IPS-18c (cell line): ENCODE measurements around the gene ADAMTS17.

Experiments used
- H3K4me3 ChIP-seq: 2 replicates; pipeline ENCODE4 v1.7.0; 2013; ENCODE audit warnings: low read depth, mild to moderate bottlenecking, low read length, moderate library complexity; ENCODE audit not compliant: insufficient read depth
- H3K9me3 ChIP-seq: one replicate; pipeline ENCODE4 v1.6.1; 2013; ENCODE audit warnings: mild to moderate bottlenecking, low read length, moderate library complexity; ENCODE audit not compliant: control insufficient read depth, insufficient read depth

The ADAMTS17 gene

DNA sequence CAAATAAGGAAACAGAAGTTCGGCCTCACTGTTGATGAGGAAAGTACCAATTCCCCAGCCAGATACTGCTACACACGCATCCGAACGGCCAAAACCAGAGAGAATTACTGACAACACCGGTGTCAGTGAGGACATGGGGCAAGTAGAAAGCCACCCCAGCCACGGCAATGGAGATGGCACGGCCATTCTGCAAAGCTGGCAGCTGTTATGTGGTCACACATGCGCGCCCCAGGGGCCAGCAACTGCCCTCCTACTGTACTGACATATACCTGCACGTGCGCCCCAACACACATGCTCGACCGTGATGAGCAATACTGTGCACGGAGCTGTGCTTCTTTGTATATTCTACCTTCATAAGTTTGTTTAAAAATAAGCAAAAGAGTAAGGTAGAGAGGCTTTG is 217.4 kb downstream of the ADAMTS17 start:
- Histone ChIP-seq H3K9me3 (peaks cover 4% of the 10 kb centered on the region), H3K4me3 (no peak overlapping the region)

DNA sequence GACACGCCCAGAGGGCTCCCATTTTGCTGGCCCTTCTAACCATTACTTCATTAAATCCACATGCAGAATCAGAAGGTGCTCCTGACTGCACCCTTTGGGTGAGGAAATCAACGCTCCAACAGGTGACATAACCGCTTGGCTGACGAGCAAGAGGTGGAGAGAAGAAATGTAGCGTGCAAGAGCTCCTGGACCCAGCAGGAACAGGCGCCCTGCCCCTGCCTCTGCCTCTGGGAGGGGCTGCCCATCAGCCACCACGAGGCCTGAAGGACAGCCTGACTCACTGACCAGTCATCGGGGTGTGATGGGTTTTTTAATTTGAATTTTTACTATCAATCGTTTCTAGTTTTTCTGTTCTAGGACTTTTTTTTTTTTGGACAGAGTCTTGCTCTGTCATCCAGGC is 218.2 kb downstream of the ADAMTS17 start:
- no peak overlapping the region for H3K4me3 ChIP-seq
- H3K9me3 ChIP-seq = peaks cover 4% of the 10 kb centered on the region

DNA sequence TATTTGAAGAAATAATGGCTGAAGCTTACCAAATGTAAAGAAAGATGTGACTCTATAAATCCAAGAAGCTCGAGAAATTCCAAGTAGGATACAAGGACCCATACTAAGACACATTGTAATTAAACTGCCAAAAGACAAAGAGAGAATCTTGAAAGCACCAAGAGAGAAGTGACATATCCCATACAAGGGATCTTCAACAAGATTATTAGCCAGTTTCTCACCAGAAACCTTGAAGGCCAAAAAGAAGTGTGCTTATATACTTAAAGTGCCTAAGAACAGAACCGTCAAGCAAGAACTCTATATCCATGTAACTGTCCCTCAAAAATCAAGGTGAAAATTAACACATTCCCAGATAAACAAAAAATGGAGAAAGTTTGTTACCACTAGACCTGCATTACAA is 220.5 kb downstream of the ADAMTS17 start:
- H3K9me3 ChIP-seq = peaks cover 4% of the 10 kb centered on the region
- H3K4me3 ChIP-seq = no peak overlapping the region

DNA sequence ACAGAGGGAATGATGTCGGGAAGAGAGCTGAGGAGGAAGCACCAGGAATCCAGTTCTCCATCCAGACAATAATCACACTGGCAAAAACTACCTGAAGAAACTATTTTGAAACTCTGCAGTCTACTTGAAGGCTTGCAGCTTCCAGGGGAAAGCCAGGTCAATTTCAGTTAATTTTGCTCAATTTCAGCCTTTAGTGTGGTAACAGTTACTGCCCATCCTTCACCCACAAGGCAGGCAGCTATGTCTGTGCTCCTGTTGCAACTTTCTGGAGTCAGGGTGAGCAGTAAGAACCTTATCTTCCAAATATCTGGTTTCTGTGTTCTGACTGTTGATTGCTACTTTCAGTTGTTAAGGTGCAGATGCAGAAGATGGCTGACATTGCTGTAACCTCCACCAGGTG is 221.7 kb downstream of the ADAMTS17 start:
- H3K9me3 ChIP-seq = peaks cover 4% of the 10 kb centered on the region
- no peak overlapping the region; the same call in 1 of the 2 replicates for H3K4me3 ChIP-seq

DNA sequence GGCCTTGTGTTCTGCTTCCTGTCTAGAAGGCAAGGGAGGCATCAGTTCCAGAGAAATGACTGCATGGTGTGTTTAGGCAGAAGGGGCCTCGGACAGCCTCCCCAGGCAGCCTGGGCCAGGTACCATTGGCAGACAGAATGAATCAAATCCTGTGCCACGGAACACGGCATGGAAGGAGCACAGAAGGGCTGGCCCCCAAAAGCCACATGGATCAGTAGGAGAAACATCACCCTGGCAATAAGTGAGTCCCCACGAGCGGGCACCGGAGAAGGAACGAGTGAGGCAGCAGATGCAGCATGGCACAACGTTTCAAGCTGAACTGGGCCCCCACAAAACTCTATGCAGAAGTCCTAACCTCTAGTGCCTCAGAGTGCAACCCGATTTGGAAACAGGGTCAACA is 223.2 kb downstream of the ADAMTS17 start:
- Histone ChIP-seq H3K9me3 (peaks cover 4% of the 10 kb centered on the region), H3K4me3 (no peak overlapping the region)

DNA sequence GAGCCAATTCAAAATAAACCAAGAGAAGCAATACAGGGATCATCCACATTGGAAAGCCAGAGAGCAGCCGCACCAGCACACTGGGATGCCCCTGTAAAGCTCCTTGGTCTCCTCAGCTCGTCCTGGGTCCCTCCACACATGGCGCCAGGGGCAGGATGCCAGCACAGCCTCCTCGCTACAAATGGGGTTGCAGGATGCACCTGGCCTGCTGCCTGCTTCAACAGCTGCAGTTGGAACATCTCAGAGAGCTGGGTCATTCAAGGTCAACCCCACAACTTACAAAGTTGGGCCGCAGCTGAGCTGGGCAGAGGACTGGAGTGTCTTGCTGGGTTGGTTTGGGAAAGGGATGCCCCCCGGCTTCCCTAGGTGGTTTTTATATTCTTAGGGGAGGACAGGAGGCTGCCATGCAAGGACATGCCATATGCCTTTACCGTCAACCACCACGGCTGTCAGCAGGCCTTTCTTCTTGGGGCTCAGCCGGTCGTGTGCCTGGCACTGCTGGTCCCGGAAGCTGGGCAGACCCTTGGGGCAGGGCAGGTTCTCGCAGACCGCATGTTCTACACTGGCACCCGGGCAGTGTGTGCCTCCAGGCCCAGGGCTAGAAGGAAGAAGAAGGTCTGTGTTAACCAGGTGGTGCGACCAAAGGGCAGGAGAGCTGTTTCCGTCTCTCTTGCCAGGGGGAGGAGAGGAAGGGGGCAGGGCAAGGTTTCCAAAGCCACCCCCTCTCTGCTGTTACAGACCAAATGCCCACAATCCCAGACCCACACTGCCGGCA is 225.2 kb downstream of the ADAMTS17 start:
- peaks cover under 1% of the 10 kb centered on the region for H3K9me3 ChIP-seq
- H3K4me3 ChIP-seq = no peak overlapping the region

DNA sequence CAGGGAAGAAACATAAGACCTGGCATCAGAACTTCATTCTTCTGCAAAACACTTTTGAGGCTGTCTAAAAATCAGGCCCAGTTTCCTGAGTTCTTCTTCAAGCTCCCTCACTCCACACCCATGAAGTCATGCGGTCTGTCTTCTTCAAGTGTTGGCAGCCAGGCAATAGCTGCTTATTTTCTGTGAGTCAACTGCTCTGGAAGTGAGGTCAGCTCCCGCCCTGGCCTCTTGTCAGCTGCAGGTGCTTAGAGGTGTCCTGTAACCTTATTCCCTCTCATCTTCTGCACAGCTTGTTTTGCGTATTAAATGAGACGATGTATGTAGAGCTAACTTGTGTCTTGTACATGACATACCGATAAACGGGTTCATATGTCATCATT is 226.1 kb downstream of the ADAMTS17 start:
- H3K9me3 ChIP-seq = no peaks in the 10 kb centered on the region
- no peak overlapping the region for H3K4me3 ChIP-seq

DNA sequence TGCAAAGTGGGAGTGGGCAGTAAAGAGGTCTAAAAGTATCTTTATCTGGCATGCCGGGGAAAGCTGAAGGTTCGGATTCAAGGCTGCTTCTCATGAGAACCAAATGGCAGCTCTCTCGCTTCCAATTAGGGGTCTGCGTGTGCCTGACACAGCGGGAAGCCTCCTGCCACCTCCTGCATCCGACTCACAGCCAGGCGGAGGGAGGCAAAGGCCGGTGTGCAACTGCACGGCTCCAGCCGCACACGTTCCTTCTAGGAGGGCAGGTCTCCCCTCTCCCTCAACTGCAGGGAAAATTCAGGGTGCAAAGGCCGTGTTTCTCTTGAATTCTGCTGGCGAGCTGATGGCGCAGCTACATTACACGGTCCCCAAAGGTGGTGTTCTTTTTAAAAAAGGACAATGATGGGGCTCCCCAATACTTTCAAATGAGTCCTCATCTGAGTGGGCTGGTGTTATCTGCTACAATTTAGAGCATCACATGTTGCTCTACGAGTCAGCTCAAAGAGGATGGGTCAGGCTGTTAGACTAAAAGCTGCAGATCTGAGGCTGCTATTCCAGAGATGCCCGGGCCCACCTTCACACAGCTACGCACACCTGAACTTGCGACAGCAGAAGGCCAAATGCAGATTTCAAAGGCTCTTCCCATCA is 226.6 kb downstream of the ADAMTS17 start:
- no peak overlapping the region for H3K4me3 ChIP-seq
- no peaks in the 10 kb centered on the region for H3K9me3 ChIP-seq

DNA sequence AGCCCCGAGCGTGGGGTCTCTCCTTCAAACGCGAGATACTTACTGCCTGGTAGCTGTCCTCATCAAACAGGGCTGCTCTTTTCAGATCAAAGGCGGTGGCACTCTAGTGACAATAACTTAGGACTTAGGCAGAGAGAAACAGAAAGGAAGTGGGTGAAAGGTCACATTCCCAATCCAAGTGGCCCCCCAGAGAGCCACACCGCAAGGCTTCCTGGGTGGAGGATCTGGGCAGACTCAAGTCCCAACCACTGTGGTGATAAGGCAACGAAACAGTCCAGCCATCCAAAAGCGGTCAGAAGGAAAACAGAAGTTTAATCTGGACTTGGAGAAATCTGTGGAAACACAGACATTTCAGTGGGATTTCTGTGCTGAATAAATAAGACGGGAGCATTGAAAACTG is 227.2 kb downstream of the ADAMTS17 start:
- no peak overlapping the region for H3K4me3 ChIP-seq
- no peaks in the 10 kb centered on the region for H3K9me3 ChIP-seq

DNA sequence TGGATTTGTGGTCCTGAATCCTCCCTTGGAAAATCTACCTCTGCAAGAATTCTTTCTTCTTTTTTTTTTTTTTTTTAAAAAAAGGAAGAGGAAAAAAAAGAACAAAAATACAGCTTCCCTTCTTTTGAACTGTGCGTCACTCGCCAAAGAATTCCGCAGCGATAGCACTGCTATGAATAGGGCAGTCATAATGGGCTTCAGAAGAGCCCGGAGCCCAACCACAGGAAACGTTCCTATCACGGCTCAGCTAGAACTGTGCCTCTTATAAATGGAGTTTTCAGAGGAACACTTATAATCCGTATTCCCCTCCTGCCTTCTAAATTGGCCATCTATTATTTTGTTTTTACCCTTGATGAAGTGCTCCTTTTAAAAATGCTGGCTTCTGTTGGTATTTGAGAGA is 227.7 kb downstream of the ADAMTS17 start:
- no peaks in the 10 kb centered on the region for H3K9me3 ChIP-seq
- H3K4me3 ChIP-seq = no peak overlapping the region

DNA sequence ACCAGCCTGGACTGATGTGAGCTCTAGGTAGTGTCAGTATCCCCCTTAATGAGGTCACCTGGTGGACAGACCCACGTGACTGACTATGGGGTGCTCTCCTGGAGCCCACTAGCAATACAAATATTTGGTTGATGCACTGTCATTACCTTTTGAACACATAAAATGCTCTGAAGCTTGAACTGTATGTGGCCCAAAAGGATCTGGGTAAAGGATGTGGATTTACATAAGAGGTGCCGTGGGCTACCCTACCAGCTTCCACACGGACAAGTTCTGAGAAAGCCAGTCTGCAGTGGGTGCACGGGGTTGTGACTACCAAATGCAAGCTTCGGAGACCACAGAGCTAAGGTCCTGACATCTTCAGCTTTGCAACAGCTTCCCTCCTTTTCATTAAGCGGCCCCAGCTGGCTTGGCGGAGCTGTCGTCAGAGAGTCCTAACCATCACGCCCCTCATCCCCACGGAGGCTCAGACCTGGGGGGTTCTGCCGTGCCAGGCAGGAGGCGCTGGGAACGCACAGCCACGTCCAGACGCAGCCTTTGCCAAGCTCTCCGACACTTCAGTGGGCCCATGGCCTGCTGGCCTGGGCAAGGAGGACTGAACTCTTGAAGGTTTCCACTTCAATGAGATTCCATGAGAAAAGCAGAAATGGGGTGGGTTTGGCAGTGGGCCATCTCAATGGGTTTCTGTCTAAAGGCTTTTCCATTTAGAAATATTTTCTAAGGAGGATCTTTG is 228.3 kb downstream of the ADAMTS17 start:
- H3K4me3 ChIP-seq = no peak overlapping the region
- H3K9me3 ChIP-seq = no peaks in the 10 kb centered on the region

DNA sequence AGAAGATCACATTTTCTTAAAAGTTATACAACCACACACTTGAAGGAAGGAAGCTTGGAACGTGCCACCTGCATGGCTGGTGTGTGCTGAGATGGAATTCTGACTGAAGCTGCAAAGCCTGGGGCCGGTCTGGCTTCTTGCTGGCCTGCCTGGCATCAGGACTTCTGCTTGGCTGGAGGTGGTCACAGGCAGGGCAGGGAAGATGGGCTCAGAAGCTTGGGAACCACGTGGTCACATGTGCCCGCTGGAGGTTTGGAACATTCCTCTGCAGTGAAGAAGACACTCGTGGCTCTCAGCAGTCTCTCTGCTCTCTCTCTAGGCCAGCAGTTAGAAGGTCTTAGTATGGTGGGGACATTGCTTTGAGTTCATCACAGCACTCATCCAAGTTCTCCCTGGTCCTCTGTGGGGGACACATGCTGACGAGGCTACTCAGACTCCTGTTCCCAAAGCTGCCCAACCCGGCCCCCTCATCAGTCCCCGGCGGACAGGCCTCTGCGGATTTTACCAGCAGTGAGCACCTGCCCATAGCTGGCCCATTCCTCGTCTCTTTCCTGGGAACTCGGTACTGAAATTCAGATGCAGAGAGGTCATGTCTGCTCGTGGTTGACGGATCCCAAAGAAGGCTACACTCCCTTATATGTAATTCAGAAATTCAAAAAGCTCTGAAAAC is 229.0 kb downstream of the ADAMTS17 start:
- Histone ChIP-seq H3K4me3 (no peak overlapping the region), H3K9me3 (no peaks in the 10 kb centered on the region)

DNA sequence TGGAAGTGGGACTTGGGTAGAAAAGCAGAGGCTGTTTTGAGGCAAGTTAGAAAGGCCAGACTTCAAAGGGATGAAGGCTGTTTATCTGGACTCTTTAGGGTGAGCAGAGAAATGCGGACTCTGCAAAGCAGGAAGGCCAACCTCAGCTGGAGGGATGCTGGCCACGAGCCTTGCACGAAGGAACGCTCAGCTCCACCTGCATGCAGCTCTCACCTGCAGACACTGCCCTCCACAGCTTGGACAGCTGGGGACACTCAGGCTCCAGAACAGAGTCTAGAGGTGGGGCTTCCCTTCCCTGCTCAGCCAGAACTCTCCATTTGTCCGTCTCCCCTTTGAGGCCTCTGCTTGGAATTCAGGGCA is 229.7 kb downstream of the ADAMTS17 start:
- H3K9me3 ChIP-seq = no peaks in the 10 kb centered on the region
- no peak overlapping the region for H3K4me3 ChIP-seq

DNA sequence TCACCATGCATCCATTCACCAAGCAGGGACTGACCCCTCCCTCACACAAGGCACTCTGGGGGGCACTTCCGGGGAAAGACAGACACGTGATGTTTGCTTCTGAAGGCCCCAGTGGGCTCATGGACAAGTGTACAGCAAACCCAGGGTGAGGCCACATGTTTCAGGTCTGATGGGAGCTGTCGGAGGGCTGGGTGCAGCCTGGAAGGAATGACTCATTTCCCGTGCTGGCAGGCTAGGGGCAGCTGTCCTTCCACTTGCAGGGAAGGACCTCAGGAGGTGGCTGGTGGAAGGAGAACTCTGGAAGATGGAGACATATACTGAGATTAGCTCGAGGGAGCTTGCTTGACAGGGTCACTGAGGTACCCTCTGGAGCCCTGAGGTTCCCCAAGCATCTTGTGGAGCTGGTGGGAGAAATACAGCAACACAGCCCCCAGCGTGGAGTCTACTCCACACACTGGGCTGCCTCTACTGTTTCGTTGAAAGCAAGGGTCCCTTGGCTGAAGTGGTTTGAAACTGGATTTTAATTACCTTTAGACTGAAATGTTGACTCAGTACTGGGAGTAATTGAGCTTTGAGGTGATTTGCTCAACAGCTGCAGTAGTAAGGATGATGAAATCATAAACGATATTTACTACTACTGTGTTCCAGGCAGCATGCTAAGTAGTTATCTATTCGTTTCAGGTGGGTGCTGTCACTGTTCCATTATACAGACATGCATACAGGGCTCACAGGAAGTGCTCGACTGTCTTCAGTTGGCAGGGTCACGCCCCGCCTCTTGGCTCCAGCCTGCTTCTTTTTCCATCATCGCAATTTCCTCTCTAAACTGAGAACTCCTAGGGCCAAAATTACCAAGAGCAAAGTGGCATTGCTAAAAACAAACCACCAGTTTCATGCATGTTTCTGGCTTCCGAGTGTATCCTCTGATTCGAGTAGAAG is 230.4 kb downstream of the ADAMTS17 start:
- H3K9me3 ChIP-seq = no peaks in the 10 kb centered on the region
- no peak overlapping the region for H3K4me3 ChIP-seq

DNA sequence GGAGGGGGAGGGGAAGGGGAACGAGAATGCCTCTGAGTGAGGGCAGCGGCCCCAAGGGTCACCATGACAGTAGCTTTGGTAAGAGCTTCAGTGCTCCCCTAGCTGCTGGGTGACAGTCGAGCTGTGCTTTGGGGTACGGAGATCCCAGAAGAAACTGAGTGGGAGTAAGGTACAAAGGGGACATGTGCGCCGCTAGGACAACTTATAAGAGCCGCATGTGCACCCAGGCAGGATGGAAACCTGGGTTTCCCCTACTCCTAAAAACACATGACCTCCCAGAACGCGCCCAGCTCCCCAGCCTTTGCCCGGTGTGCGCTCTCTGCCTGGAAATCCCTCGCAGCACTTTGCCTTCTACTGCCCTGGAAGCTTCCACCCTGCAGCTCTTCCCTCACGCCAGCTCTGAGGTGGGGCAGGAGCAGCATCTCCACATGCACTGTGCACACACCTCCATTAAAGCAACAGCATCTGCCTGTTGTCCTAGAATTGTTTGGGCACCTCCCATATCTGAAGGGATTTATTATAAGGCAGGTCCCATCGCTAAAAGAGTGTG is 232.2 kb downstream of the ADAMTS17 start:
- no peak overlapping the region for H3K4me3 ChIP-seq

DNA sequence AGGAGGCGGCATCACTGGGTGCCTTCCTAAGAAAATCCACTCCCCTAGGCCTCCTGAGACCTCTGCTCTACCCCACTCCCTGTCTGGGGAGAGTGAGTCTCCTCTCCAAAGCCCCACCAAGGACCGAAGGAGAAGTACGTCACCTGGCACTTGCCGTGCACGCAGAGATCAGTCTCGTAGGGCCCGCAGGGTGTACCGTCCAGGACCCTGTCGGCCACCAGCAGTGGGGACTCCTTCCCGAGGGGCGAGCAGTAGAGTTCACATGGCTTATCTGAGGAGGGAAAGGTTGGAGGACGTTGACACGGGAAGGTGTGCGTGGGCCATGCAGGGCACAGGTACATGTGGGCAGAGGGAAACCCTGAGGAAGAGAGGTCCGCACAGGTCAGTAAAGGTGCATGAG is 232.9 kb downstream of the ADAMTS17 start:
- Histone ChIP-seq H3K4me3 (no peak overlapping the region), H3K9me3 (no peaks in the 10 kb centered on the region)

More for the DNA sequence above, 232.2 kb downstream of the ADAMTS17 start:
- H3K9me3 ChIP-seq = no peaks in the 10 kb centered on the region
